Nephron progenitor cell (in vitro differentiated cells): ENCODE results near the gene SFMBT2.
A peak's percentile ranks its signal among the peaks of the same experiment; 100 is the strongest.

Source experiments
- DNase-seq: peaks from one replicate; pipeline ENCODE4 v3.0.0; 2021
- H3K27ac Mint-ChIP-seq: 2 replicates; pipeline ENCODE4 v1.8.0; 2021; ENCODE audit warnings: mild to moderate bottlenecking, moderate library complexity, mixed read lengths
- H3K27me3 Mint-ChIP-seq: 2 replicates; pipeline ENCODE4 v1.8.0; 2021; ENCODE audit warnings: mild to moderate bottlenecking, low read depth, mixed read lengths; ENCODE audit not compliant: poor library complexity
- H3K36me3 Mint-ChIP-seq: 2 replicates; pipeline ENCODE4 v1.8.0; 2021; ENCODE audit warnings: low read depth, mixed read lengths
- H3K4me1 Mint-ChIP-seq: 2 replicates; pipeline ENCODE4 v1.8.0; 2021; ENCODE audit warnings: mixed read lengths
- H3K4me3 Mint-ChIP-seq: 2 replicates; pipeline ENCODE4 v1.8.0; 2021; ENCODE audit warnings: mild to moderate bottlenecking, moderate library complexity, mixed read lengths
- H3K9me3 Mint-ChIP-seq: 2 replicates; pipeline ENCODE4 v1.8.0; 2021; ENCODE audit warnings: mild to moderate bottlenecking, moderate library complexity, mixed read lengths
- CTCF ChIP-seq: fragments of 200-600 bp; sonication (generic); IDR thresholded peaks from 2 replicates; pipeline ENCODE4 v1.5.0; 2021; ENCODE audit warnings: antibody characterized with exemption

Gene SFMBT2

DNA sequence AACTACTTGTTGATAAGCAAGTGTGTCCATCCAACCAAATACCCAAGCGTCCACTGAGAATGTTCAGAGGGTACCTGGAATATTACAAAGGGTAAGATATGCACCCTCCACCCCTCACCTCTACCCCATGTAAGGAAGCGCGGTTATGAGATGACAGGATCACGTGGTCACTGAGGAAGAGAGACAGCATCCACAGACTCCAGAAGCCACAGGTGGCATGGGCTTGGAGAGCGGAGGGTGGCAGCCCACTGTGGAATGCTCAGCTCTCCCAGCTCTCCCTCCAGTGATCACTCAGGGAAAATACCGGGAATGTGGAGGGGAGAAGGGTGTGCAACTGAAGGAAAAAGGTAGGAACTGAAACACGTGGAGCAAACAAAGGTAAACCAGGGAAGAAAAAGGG is 25.7 kb downstream of the SFMBT2 start:
- no peak for TF ChIP-seq CTCF
- Mint-ChIP-seq H3K4me3 (no peak overlapping the region), H3K4me1 (peaks cover 4% of the 10 kb centered on the region), H3K9me3 (no peaks in the 10 kb centered on the region), H3K36me3 (peaks cover 13% of the 10 kb centered on the region), H3K27me3 (no peaks in the 10 kb centered on the region), H3K27ac (no peak overlapping the region)
- DNase-seq, result no peak

- Mint-ChIP-seq H3K9me3 (peaks cover 4% of the 10 kb centered on the region), H3K36me3 (peaks cover 28% of the 10 kb centered on the region), H3K27ac (no peak overlapping the region), H3K4me1 (peaks cover 4% of the 10 kb centered on the region), H3K4me3 (no peak overlapping the region), H3K27me3 (no peaks in the 10 kb centered on the region)
- no peak for DNase-seq
- no peak for TF ChIP-seq CTCF
These were observed 27.4 kb downstream of the SFMBT2 start for GRCh38 chr10:7383442-7383841.

DNA sequence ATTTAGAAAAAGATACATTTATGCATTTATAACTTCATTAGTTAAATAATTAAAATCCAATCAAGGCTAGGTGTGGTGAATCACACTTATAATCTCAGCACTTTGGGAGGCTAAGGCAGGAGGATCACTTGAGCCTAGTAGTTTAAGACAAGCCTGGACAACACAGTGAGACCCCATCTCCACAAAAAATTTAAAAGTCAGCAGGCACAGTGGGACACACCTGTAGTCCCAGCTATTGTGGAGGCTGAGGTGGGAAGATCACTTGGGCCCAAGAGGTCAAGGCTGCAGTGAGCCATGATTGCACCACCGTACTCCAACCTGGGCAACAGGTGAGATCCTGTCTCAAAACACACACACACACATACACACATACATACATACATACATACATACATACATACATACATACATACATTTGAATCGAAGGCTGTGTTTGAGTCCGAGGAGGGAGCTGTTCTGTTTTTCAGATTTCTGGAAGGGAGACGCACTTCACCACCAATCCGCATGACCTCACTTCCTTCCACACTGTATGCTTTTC is 30.1 kb downstream of the SFMBT2 start:
- peak overlapping the region; percentile 50 for H3K27ac Mint-ChIP-seq

GRCh38 chr10:7378602-7379403 is 32.0 kb downstream of the SFMBT2 start:
- Mint-ChIP-seq H3K4me3 (no peak overlapping the region), H3K9me3 (peaks cover 36% of the 10 kb centered on the region), H3K36me3 (peaks cover 71% of the 10 kb centered on the region), H3K4me1 (peaks cover 17% of the 10 kb centered on the region), H3K27me3 (no peaks in the 10 kb centered on the region), H3K27ac (no peak overlapping the region)
- no peak for DNase-seq
- no peak for TF ChIP-seq CTCF

More for the DNA sequence above, 30.1 kb downstream of the SFMBT2 start:
- no peak for TF ChIP-seq CTCF
- no peak for DNase-seq
- Mint-ChIP-seq H3K4me1 (peaks cover 6% of the 10 kb centered on the region), H3K36me3 (peaks cover 52% of the 10 kb centered on the region), H3K9me3 (peaks cover 20% of the 10 kb centered on the region), H3K27me3 (no peaks in the 10 kb centered on the region), H3K4me3 (no peak overlapping the region)

DNA sequence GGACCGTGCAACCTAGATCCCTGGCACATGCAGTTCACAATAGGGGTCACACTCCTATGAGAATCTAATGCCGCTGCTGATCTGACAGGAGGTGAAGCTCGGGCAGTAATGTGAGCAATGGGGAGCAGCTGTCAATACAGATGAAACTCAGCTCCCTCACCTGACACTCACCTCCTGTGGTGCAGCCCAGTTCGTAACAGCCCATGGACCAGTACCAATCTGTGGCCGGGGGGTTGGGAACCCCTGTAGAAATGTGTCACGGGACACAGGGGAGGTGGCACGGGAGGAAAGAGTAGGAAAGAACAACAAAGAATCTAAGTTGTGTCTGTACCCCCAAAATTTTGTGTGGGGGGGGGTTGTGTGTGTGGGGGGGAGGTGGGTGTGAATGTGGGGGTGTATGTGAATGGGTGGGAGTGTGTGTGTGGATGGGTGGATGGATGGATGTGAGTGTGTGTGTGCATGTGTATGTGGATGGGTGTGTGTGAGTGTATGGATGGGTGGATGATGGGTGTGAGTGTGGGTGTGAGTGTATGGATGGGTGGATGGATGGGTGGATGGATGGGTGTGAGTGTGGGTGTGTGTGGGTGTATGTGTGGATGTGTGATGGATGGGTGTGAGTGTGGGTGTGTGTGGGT is 33.1 kb downstream of the SFMBT2 start:
- H3K27ac Mint-ChIP-seq, result no peak overlapping the region
- peaks cover 3% of the 10 kb centered on the region for H3K27me3 Mint-ChIP-seq
- H3K36me3 Mint-ChIP-seq, result peaks cover 82% of the 10 kb centered on the region
- H3K9me3 Mint-ChIP-seq, result peaks cover 47% of the 10 kb centered on the region
- TF ChIP-seq CTCF, result no peak
- no peak overlapping the region for H3K4me3 Mint-ChIP-seq
- H3K4me1 Mint-ChIP-seq, result peaks cover 22% of the 10 kb centered on the region
- DNase-seq, result no peak
